GM19023 (cell line): ENCODE measurements around the gene SLC22A16.
"Not testable (repeated sequence)": the region's sequence is repeated elsewhere in the genome, so short reads cannot be mapped to it uniquely, and the experiment has no call there.

Experiments
- ATAC-seq: cut with Tn5 transposase; IDR thresholded peaks from one replicate; pipeline ENCODE4 v1.9.1; 2021; ENCODE audit warnings: mild to moderate bottlenecking, moderate library complexity; ENCODE audit not compliant: unreplicated experiment

SLC22A16 gene

GRCh38 chr6:110491299-110491643 lies 14.9 kb upstream of the SLC22A16 start:
- no peak for ATAC-seq

GRCh38 chr6:110490110-110490509 lies 13.7 kb upstream of the SLC22A16 start:
- ATAC-seq, result no peak

DNA sequence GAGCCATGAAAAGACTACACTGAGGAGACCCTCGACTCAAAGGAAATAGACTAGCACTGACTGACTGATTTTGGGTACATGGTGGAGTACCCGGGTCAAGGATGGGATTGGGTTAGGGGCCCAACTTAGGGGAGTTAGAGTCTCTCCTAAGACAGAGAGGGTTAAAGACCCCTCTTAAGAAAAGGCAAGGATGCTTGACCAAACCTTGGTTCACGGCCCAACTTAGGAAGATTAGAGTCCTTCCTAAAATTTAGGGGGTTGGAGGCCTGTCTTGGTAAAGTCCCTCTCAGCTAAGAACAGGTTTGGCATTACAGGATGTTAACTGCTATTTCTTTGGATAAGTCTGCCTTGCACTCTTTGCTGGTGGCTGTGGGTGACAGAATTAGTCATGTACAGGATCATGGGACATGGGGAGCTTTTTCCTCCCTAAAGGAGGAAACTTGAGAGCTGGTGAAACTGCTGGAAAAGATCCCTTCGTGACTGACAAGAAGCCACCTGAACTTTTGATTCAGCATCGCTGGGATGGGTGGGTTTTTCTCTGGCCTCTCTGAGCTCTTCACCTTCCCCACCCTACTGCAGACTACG lies 12.3 kb upstream of the SLC22A16 start:
- ATAC-seq, result no peak

GRCh38 chr6:110487968-110488381 lies 11.6 kb upstream of the SLC22A16 start:
- ATAC-seq, result not testable (repeated sequence)

DNA sequence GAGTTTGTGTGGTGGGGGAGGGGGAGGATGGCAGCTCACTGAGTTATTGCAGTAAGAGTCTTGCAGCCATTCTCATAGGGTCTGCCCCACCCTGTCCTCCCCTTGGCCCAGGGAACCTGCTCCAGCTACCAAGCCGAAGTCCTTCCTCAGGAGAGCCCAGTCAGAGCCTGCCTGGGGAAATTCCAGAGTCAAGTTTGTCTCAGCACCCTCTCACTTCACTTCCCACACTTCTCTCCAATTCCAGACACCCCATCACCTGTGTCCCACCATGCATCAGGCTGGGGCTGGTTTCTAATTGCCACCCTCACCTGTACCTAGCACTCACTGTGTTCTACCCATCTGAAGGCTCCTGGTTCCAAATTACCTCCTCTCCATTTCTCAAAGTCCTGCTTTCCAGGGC lies 10.3 kb upstream of the SLC22A16 start:
- no peak for ATAC-seq

- ATAC-seq, result no peak
Measured at GRCh38 chr6:110485491-110485890, 9.1 kb upstream of the SLC22A16 start.

GRCh38 chr6:110484321-110484720 lies 7.9 kb upstream of the SLC22A16 start:
- ATAC-seq, result no peak

- no peak for ATAC-seq
Measured at GRCh38 chr6:110482774-110483400, 6.5 kb upstream of the SLC22A16 start.

GRCh38 chr6:110481081-110481480 lies 4.7 kb upstream of the SLC22A16 start:
- ATAC-seq, result no peak

GRCh38 chr6:110475066-110475653 lies 1.3 kb downstream of the SLC22A16 start:
- ATAC-seq, result no peak

DNA sequence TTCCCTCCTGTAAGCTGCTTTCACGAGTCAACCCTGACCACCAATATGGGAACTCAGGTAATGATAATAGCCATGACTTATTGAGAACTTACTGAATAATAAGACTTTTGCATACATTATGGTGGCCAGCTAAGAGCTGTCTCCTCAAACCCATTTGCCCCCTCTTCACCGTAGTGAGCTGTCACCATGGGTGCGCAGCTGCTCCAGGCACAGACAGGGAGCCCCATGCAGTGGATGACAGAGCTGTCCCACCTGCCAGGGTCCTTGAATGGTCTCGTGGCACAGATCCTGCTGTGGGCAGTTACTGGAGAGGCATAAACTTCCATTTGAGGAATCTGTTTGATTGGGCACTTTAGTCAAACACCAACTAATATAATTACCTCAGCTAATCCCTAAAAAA lies 1.9 kb downstream of the SLC22A16 start:
- no peak for ATAC-seq

GRCh38 chr6:110472739-110473138 lies 3.7 kb downstream of the SLC22A16 start:
- no peak for ATAC-seq

- no peak for ATAC-seq
Measured at GRCh38 chr6:110471726-110472365, 4.6 kb downstream of the SLC22A16 start.

- ATAC-seq, result no peak
Measured at GRCh38 chr6:110468731-110469130, 7.7 kb downstream of the SLC22A16 start.

DNA sequence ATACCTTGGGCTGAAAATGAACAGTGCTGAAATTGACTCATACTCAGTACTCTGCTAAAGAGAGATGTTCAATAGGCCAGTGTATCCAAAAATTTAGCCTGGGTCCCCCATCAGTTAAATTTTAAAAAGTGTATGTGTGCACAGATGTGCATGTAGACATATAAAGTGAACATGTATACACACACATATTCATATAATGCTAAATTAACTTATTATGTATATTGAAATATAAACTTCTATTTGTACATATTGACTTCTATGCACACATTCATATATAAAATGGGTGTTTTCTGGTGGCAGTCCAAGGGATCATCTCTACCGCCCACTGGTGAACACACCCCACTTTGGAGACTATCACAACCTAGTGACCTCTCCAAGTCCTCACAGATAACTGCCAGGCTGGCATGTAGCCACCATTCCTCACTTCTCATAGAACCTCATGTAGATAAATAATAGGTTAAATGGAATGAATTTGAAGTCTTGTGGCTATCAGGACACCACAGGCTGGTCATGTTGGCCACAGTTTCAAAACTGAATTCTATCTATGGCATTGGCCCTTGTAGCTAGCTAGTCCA lies 8.8 kb downstream of the SLC22A16 start:
- no peak for ATAC-seq

DNA sequence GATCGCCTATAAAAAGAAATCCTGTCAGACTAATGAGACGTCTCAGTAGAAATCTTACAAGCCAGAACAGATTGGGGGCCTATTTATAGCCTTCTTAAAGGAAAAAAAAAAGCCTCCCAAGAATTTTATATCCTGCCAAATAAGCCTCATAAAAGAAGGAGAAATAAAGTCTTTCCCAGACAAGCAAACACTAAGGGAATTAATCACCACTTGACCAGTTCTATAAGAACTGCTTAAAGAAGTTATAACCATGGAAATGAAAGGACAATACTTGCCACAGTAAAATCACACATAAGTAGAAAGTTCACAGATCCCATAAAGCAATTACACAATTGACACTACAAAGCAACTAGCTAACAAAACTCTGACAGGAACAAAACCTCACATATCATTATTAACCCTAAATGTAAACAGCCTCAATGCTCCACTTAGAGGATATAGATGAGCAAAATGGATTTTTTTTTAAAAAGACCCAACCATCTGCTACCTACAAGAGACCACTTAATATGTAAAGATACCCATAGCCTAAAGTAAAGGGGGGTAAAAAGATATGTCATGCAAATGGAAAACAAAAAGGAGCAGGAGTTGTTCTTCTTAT lies 13.4 kb downstream of the SLC22A16 start:
- ATAC-seq, result no peak

- ATAC-seq, result no peak
Measured at GRCh38 chr6:110461376-110461775, 15.0 kb downstream of the SLC22A16 start.

DNA sequence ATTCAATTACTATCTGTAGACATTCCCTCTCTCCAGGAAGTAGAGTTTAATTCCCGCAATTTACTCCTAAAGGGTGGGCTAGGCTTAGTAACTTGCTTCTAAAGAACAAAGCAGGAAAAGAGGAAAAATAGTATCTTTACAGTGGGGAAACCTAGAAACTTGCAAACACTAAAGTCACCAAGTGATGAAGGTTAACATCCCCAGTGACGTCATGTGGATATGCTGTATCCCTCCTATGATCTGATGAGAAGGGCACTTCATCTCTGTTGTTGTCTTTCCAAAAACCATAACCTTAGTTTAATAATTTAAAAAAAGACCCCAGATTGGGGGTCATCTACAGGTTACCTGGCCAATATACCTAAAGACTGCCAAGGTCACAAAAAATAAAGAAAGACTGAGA lies 17.3 kb downstream of the SLC22A16 start:
- ATAC-seq, result no peak

DNA sequence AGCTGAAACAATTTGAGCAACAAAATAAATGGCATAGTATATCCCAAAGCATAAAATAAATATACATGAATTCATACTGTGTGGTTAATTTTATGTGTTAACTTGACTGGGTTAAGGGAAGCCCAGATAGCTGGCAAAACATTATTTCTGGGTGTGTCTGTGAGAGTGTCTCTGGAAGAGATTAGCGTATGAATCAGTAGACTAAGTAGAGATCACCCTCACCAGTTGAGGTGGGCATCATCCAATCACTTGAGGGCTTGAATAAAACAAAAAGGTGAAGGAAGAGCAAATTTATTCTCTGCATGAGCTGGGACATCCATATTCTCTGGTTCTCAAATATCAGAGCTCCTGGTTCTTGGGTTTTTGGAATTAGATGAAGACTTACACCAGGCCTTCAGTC lies 17.9 kb downstream of the SLC22A16 start:
- no peak for ATAC-seq

DNA sequence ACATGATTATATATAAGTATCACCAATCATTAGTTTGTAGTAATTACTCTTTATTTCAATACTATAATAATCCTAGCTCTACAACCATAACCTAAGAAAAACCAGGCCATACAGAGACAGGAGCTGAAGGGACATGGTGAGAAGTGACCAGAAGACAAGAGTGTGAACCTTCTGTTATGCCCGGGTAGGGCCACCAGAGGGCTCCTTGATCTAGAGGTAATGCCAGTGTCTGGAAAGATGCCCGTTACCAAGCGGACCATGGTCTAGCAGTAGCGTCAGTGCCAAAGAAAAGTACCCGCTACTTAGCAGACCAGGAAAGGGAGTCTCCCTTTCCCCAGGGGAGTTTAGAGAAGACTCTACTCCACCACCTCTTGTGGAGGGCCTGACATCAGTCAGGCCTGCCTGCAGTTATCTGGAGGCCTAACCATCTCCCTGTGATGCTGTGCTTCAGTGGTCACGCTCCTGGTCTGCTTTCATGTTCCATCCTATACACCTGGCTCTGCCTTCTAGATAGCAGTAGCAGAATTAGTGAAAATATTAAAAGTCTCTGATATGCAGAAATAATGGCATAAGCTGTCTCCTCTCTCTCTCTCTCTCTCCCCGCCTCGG lies 18.7 kb downstream of the SLC22A16 start:
- not testable (repeated sequence) for ATAC-seq

GRCh38 chr6:110456694-110457093 lies 19.7 kb downstream of the SLC22A16 start:
- no peak for ATAC-seq
